GM21528 (cell line): Measurements from ENCODE around the gene HOXB2.

Experiments used
- ATAC-seq: cut with Tn5 transposase; IDR thresholded peaks from one replicate; pipeline ENCODE4 v1.9.1; 2021; ENCODE audit warnings: mild to moderate bottlenecking, moderate library complexity; ENCODE audit not compliant: unreplicated experiment, low FRiP score

Gene HOXB2

DNA sequence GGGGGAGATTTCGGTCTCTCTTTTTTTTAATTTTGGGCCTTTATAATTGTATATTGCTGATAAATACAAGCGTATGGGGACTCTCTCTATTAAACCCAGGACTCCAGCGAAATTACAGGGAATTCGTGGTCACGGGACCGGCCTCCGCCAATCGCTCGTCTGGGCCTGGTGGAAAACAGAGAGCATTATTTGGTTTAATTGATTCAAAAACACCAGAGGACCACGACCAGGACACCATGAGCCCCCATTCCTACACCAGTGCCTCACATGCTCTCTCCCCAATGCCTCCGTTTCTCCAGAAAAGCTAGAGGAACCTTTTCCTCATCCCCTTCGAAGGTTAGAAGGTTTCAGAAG, at the start of gene HOXB2:
TSS of gene HOXB2 (minus strand) at position 88 of the 354 bp plus-strand sequence. CDS start 198 bp downstream, outside the sequence.
- ATAC-seq = no peak

DNA sequence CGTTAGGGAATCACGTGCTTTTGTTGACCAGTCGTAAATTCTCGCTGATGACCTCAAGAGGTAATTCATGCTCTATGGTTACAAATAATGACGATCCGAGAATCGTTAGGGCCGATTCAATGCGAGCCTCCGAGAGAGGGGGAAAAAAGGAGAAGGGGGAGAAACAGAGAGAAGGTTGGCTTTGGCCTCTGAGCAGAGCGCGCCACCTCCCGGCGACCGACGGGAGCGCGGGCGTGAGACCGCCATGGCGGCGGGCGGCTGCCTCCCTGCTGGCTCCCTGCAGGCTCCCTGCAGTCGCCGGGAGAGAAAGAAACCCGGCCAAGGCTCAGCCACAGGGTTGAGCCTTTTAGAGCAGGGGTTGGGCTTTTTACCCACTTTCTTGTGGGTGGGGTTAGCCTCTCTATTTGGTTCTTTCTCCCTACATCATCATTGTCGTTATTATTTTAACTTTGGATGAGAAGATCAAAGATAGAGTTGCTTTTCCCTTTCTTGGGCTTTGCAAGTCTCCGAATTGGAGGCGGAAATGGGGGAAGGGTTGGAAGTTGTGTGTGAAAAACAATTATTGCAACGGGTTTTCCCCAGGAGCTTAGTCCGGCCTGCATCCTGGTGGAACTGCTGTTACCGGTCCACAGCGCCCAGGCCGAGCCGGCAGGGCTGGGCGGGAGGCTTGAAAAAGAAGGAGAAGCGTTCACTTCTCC, 49.1 kb upstream of the HOXB2 start:
- no peak for ATAC-seq

DNA sequence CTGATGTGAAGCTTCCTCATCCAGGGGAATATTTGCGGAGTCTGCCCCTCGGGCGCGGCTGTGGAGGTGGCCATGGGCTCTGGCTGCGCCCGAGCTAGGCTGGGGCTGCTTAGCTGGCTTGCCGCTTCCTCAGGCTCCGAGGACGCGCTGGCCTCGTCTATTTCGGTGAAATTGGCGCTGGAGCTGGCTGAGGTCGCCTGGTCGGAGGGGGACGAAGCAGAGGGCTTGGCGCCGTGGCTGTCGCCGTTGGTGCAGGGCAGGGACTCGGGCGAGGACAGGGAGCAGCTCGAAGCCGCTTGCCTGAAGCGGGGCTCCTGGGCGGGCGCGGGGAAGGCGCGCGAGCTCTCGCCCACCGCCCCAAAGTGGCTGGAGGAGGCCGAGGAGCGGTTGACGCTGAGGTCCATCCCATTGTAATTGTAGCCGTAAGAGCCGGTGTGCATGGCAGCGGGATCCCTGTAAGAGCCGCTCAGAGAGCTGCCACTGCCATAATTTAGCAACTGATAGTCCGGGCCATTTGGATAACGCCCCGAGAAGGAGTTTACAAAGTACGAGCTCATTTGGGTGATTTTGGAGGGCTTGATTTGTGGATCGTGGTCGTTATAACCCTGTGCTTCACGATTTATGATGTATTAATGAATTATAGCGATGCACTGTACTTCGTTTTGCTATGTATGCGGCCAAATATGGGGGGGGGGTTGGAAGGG, 48.4 kb upstream of the HOXB2 start, which contains the start of gene HOXB5:
TSS of gene HOXB5 (minus strand) at position 654 of the 704 bp plus-strand sequence. CDS start at position 557, 97 bp downstream.
- no peak for ATAC-seq

DNA sequence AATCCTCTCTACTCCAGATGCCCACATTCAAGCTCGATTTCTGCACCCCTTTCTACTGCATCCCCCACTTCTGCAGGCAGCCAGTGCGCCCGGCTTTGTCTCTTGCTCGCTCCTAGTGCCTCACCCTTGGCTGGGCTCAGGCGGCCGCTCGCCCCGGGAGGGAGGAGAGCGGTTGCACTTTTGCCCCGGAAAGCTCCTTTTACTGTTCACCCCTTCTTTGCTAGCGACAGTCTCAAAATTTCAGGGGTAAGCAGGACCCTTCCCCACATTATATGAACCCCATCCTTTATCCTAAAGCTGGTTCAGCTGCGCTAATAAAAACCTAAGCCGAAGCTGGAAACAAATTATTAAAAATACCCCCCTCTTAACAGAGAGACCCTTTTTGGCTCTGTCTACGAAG, 47.7 kb upstream of the HOXB2 start:
- ATAC-seq = no peak

DNA sequence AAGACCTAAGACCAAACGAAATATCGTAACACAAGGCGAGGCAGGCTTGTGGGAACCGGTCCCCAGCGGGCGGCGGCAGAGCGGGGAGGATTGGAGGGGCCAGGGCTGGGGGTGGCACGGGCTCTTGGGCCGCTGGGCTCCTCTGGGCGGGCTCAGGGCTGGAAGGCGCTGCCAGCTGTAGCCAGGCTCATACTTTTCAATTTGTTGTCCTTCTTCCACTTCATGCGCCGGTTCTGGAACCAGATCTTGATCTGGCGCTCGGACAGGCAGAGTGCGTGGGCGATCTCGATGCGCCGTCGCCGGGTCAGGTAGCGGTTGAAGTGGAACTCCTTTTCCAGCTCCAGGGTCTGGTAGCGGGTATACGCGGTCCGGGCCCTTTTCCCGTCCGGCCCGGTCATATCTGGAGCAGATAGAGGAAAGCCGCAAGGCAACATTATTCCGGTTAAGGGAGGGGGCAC, 47.2 kb upstream of the HOXB2 start:
- ATAC-seq = no peak

DNA sequence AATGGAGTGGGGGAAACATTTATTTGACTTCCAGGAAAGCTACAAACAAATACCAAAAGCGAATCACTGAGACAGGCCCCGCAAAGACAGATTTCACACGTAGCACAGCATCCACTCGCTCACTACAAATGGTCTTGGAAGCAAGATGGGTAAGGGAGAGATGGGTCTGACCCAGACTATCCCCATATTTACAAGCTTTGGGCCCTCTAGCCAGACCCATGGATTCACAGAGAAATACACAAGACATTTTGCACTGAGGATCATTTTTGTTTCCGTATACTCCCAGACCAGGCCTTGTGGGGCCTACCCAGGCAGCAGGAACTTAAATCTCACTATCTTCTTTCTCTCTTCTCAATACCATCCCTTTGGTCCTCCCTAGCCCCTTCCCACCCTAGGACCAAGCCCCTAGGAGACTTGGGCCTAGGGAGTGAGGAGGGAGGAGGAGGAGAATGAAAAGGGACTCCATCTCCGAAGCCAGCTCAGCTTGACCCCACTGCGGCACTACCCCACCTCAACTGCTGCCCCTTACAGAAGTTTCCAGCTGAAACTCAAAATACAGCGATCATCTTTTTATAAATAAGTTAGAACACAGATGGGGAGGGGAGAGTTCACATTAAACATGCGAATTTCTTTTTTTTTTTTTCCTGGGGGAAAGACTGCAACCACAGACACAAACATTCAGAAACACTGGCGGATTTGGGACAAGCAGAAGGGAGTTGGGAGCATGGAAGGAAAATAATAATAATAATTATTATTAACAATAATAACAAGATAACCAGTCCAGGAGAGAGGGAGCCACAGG, 46.5 kb upstream of the HOXB2 start:
- no peak for ATAC-seq

DNA sequence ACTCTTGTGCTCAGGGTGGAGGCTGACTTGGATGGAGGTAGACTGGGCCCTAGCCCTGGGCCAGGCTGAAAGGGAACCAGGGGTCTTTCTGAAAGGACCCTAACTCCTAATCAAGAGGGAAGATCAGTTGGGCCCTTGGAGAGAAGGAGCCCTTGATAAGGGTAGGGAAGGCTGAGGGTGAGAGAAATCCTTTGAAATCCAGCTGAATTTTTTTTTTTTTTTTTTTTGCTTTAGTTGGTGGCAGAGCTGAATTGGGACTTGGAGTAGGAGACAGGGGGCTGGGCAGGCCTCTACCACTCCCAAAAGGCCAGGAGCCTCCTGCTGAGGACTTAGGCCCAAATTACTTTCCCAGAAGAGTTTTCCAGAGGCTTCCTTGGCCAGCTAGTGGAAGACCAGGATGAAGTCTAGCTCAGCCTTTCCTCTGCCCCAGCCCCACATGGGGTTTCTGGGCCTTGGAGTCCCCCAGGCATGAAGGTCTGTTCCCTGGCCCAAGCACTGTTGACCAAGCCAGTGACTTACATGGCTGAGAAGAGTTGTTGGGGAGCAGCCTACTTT, 45.8 kb upstream of the HOXB2 start:
- ATAC-seq = no peak

DNA sequence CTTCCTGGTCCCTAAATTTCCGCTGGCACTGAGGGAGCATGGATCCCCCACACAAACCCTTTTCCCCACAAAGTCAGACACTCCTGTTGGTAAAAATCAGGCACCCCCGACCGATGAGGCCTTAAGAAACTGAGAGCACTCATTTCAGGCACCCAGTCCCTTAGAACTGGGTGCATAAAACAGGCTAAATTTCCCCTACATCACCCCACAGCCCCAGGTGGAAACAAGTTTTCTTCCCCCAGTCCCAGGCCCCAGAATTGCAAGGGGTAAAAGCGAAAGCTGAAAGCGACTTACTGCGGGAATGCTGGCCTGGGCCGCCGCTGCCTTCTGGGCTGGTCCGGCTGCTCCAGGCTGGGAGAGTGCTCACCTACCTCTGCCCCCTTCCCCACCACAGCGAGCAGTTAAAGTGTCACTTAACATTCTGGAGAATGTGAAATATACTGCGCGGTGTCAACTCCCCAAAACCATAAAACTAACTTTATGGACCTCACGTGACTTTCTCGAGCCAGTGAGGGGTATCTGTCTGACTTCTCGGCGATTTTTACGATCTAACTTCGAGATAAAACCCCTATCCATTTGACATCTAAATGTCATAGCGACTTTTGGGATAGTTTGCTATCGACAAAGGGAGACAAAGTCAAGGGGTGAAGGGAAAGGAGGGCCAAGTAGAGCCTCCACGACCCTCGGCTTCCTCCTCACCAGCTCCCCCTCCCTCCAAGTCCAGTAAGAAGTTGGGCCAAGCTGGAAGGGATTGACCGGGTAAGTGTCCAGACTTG, 45.1 kb upstream of the HOXB2 start, which contains the start of gene HOXB3:
TSS of gene HOXB3 (minus strand) at position 411 of the 776 bp plus-strand sequence. CDS start 37,767 bp downstream, outside the sequence.
- no peak for ATAC-seq

DNA sequence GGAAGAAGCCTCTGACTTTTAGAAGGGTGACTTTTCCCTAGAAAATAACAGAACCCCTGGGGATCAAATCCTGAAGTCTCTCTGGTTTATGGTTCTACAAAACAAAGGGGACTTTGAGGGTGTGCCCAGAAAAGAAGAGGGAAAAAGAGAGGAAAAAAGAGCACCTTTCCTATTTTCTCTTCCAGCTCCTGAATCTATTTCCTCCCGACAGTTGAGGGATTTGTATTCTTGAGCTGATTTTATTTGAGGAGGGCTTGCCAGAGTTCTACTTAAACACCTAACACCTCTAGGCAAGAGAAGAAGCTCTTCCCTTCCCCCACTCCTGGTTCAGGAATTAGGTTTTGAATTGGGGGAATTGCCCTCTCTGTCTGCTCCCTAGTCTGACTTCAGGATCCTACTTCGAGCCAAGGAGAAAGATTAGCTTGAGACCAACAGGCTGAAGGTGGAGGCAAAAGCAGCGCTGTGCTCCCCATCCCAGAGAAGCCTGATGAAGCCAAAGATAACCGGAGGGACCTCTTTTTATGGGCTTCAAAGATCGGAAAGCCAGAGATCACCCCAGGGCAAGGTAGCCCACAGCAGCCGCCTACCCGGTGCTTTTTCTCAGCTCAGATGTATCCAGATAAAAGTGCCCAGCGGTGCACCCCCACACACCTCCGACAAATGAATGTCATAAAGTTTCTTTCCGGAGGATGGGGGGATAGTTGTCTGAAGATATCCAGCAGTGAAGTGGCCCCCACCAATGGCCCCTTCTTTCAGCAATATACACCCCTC, 44.3 kb upstream of the HOXB2 start:
- no peak for ATAC-seq

DNA sequence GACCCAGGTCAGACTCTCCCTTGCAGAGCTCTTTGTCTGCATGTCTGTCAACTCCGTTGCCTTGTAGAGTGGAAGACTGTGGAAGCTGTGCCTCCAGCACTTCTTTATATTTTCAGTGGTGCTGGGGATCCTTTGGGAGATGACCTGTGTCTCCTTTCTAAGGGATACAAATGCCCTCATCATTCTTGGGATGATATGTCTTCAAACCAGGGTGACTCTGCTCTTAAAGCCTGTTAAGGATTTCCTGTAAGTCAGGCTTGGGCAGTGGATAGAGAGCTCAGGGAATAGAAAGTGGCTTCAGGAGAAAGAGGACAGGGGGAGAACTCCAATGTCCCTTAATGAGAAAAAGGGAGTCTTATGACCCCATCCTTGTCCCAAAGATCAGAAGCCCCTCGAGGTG, 43.6 kb upstream of the HOXB2 start:
- no peak for ATAC-seq

DNA sequence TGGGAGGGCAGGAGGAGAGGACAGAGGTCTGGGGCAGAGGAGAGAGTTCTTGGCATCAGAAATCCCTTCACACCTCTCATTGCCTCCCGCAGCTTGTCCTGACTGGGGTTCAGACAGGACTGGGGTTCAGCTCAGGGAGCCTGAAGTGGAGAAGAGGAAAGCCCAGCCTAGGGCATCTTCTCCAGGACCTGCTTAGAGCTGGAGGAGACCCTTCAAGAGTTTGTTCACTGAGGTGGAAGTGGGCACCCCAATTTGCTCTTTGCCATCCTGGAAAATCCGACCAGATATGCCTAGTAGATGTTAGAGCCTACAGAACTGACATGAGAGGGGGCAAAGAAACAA, 43.1 kb upstream of the HOXB2 start:
- ATAC-seq = no peak

DNA sequence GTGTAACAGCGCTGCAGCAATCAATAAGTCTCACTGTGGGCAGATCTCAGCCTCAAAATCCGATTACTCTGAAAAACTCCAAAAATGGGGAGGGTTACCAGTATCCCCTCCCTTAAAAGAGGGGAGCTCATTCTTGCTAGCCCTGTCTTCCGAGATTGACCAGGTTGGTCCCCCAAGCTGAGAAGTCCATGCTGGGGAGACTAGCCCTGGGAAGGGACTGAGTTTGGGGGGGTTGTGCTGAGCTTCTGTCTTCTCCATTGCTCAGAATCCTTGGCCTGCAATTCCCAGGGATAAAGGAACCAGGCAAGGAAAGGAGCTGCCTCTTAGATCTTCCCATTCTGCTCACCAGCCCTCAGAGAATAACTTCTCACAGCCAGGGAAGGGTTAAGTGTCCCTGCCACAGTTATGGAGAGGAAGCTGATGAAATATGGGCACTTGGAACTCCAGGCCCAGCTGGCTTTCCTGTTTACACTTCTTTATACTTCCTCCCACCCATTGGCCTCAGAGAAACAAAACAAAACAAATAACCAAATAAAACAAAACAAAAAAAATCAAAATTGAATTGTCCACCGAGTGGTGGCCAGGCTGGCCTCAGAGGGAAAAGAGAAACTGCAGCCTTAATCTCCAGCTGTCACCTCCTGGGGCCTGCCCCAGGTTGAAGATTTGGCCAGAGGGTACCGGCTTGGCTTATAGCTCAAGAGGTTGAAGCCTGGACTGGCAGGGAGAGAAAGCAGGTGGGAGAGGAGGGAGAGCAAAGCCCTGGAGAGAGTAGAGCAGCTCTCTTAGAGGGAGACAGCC, 42.6 kb upstream of the HOXB2 start:
- ATAC-seq = no peak

DNA sequence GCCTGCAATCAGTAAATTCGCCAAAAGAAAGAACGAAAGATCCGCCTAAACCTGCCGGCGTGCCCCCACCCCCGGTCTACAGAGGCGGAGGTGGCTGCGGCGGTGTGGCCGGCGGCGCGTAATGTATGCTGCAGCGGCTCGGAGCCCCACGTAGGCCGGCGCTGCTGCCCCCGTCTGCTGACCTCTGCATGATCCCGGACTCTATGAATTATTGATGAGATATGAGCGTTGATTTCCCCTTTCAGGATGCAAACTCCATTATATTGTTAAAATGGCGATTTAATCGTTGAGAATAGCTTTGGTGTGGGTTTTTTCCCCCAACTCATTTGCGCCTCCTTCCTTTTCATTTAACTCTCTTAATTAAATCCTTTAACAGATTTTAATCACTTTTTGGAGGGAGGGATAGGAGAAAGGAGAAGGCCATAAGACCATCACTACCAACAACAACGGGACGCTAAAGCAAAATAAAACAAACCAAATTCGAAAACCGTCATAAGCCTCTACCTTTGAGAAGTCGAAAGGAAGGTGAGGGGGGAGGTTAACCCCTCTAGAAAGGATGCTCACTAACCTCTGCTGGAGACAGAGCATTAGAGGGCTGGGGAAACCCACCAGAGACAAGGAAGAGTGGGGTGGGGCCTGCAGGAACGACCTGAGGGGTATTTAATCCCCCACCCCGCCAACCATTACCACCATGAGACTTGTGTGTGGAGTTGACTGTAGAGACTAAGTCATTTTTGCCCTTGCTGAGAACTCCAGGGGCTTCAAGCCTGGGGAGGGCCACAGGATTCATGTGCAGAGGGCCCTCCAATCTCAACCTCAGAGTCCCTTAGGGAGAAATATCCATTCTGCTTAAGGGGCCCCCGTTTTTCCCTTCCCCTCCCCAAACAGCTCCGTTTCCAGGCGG, 41.7 kb upstream of the HOXB2 start:
- ATAC-seq = no peak

DNA sequence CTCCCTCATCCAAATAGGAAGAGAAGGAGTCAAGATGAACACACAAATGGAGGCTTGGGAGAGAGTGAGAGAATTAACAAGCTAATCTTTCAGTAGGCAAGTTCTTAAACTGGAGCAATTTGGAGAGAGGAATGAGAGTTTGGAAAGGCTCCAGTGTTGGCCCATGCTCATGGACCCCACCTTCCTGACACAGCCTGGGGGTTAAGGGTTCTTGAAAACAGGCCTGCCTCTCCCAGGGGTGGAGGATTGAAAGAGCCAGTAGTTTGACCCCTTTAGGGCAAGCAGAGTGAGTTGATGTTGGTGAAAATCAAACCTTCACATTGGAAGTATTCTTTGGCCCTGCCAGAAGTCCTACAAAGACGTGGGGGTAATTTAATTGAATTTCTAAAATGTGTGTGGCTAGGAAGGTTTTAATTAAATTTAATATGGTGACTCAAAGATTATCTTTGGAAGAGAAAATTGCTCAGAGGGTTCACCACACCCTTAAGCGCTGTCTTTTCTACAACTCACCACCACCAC, 39.4 kb upstream of the HOXB2 start:
- ATAC-seq = no peak

DNA sequence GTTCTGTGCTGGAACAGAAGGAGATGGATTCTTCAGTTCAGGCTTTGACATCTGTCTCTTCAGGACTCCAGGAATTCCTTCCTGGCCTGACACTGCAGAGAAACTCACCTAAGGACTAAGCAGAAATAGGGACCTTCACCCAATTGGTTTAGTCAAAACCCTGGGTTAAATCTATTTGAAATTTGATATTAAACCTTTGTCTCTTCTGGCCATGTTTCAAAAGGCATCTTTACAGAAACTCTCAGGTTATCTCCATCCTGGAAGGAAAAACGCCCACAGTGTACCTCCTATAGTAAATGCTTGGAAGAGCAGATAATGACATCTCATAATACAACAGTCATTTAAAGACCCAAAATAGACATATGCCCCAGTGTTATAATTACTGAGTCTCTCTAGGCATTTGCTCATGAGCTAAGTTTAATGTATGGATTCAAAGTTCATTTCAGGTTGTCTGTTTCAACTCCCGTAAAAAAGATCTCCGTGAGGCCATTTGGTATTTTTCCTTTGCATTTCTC, 38.9 kb upstream of the HOXB2 start:
- ATAC-seq = no peak

DNA sequence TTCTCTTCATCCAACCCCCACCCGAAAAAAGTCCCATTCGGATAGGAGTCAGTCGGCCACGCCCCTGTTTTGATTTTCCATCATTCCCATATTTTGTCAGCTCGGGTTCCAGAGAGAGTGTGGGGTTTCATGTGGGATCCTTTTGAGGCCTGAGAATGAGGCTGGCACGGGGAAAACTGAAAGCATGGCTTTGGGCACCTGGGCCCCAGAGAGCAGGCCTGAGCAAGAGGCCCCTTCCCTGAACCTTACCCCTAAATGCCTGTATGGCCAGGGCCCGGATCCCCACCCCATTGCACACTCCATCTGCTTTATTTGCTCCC, 37.8 kb upstream of the HOXB2 start:
- no peak for ATAC-seq
